Thoracic aorta (tissue), 2 donors: ENCODE results near the gene PIEZO2. TPM values are rescaled to one million over a fixed set of nuclear protein-coding genes. Genes with fewer than 3 reads are reported as not detected.

Experiments used
- ATAC-seq: fragments of 150-250 bp; one replicate; pipeline ENCODE4 v1.8.0; 2017; ENCODE audit warnings: low read depth; ENCODE audit not compliant: insufficient number of reproducible peaks, low FRiP score
- DNase-seq: peaks from one replicate; pipeline ENCODE4 v3.0.0-alpha.2; 2020; ENCODE audit warnings: low spot score
- H3K27ac ChIP-seq, 2 donors: fragments of 200-600 bp; sonication (generic); 1 replicate in 1 of 2; 2 replicates in 1 of 2; pipeline ENCODE4 v1.5.1; 2016; ENCODE audit warnings: mild to moderate bottlenecking in 2 of 2, moderate library complexity in 2 of 2
- H3K27me3 ChIP-seq: fragments of 200-600 bp; sonication (generic); replicated peaks from 2 replicates; pipeline ENCODE4 v1.6.0; 2016; ENCODE audit warnings: mild to moderate bottlenecking; ENCODE audit not compliant: insufficient read depth
- H3K36me3 ChIP-seq: fragments of 200-600 bp; sonication (generic); one replicate; pipeline ENCODE4 v1.5.1; 2016
- H3K4me1 ChIP-seq, 2 donors: fragments of 200-600 bp; sonication (generic); 1 replicate in 1 of 2; 2 replicates in 1 of 2; pipeline versions ENCODE4 v1.5.1 to v1.6.0; 2016; ENCODE audit warnings: low read depth in 2 of 2, mild to moderate bottlenecking in 1 of 2; ENCODE audit not compliant: control insufficient read depth in 1 of 2
- H3K4me3 ChIP-seq: fragments of 200-600 bp; sonication (generic); 2 replicates; pipeline ENCODE4 v1.5.1; 2016; ENCODE audit warnings: mild to moderate bottlenecking
- H3K9me3 ChIP-seq: fragments of 200-600 bp; sonication (generic); 2 replicates; pipeline ENCODE4 v1.5.1; 2016
- total RNA-seq, 2 donors: library from RNA; depleted of rRNA; stranded (reverse); fragments of >200 nt; gene quantifications; one replicate each; pipeline versions ENCODE4 v1.1.0 to v1.2.3, GENCODE V29; 2016
- TF ChIP-seq, protein P1 (sequence below): fragments of 200-600 bp; sonication (generic); IDR thresholded peaks from one replicate; pipeline ENCODE4 v1.5.1; 2019; ENCODE audit warnings: antibody characterized with exemption

Gene PIEZO2
- total RNA-seq, 2 donors from 2014 or later = 8.3 to 10.3 TPM

DNA sequence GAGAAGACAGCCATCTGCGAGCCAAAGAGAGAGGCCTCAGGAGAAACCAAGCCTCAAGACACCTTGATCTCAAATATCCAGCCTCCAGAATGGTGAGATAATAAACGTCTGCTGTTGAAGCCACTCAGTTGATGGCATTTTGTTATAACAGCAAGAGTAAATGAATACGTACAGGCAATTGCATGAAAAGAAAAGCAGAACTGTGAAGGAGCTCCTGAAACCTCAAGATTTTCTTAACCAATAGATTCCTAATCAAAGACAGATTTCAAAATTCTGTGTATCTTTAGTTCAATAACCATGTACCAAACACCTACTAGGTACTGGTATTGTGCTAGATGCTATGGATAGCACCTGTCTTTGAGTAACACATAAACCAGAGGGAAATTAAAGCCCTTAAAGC lies 139.5 kb downstream of the PIEZO2 start:
- ATAC-seq (no peak), DNase-seq (no peak)
- TF ChIP-seq, protein P1, sequence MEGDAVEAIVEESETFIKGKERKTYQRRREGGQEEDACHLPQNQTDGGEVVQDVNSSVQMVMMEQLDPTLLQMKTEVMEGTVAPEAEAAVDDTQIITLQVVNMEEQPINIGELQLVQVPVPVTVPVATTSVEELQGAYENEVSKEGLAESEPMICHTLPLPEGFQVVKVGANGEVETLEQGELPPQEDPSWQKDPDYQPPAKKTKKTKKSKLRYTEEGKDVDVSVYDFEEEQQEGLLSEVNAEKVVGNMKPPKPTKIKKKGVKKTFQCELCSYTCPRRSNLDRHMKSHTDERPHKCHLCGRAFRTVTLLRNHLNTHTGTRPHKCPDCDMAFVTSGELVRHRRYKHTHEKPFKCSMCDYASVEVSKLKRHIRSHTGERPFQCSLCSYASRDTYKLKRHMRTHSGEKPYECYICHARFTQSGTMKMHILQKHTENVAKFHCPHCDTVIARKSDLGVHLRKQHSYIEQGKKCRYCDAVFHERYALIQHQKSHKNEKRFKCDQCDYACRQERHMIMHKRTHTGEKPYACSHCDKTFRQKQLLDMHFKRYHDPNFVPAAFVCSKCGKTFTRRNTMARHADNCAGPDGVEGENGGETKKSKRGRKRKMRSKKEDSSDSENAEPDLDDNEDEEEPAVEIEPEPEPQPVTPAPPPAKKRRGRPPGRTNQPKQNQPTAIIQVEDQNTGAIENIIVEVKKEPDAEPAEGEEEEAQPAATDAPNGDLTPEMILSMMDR = no peak
- no peak overlapping the region for H3K27ac ChIP-seq
- no peaks in the 10 kb centered on the region for H3K4me1 ChIP-seq
- no peak overlapping the region for H3K4me3 ChIP-seq
- no peaks in the 10 kb centered on the region for H3K27me3 ChIP-seq
- no peaks in the 10 kb centered on the region for H3K36me3 ChIP-seq
- no peaks in the 10 kb centered on the region for H3K9me3 ChIP-seq

DNA sequence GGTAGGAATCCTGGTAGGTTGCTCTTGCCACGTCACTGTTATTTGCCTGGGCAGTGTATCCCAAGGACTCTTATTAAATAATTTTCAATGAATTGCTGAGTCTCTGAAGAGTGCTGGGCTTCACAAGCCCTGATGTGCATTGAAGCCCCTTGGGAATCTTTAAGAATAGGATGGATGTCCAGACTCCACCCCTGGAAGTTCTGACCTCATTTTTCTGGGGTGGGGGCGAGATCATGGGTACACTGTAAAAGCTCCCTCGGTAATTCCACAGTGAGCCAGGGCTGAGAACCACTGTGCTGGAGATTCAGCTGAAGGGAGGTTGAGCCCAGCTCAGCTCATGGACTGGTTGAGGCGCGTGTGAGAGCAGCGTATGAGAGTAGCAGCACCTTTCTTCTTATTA lies 140.2 kb downstream of the PIEZO2 start:
- no peak overlapping the region for H3K4me3 ChIP-seq
- no peak overlapping the region for H3K27ac ChIP-seq
- no peaks in the 10 kb centered on the region for H3K36me3 ChIP-seq
- no peaks in the 10 kb centered on the region for H3K4me1 ChIP-seq
- TF ChIP-seq, protein P1 = no peak
- DNase-seq = no peak
- H3K27me3 ChIP-seq = no peaks in the 10 kb centered on the region
- no peak for ATAC-seq
- H3K9me3 ChIP-seq = no peaks in the 10 kb centered on the region

DNA sequence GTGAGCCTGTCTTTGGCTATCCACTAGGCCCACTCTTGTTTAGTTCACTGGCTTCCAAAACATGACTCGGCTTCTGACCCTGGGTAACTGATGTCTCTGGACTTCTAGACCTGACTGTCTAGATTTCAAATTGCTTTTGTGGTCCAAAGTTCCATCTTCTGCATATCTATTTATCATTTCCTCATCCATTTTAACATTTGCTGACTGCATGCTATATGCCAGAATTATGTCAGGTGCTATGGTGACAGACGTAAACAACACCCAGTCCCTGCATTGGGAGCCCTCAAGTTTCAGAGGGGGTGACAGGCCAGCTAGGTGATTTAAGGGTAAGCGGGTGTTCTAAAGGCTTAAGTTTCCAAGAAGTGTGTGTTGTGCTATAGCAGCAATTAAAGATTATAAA lies 140.9 kb downstream of the PIEZO2 start:
- no peak overlapping the region for H3K4me3 ChIP-seq
- H3K36me3 ChIP-seq = no peaks in the 10 kb centered on the region
- ATAC-seq (no peak), DNase-seq (no peak)
- TF ChIP-seq, protein P1 = no peak
- H3K9me3 ChIP-seq = no peaks in the 10 kb centered on the region
- no peak overlapping the region for H3K27ac ChIP-seq
- H3K4me1 ChIP-seq = no peaks in the 10 kb centered on the region
- no peaks in the 10 kb centered on the region for H3K27me3 ChIP-seq

DNA sequence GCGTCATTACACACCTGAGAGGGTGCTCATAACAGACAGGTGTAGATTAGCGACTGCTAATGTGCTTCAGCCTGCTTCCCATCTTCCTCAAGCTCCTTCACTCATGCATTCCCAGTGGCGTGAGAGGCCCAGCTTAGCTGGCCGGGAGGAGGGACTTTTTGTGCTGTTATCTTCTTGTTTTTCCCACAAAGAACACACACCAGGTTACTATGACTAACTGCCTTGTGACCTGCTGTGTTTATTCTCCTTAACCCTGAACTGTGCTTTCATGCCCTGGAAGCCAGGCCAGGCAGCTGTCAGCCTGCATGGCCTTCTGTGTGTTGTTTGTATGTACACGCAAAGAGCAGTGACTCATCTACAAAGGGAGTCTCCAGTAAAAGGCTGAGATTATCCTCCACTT lies 143.8 kb downstream of the PIEZO2 start:
- H3K9me3 ChIP-seq = no peaks in the 10 kb centered on the region
- ATAC-seq (no peak), DNase-seq (no peak)
- no peaks in the 10 kb centered on the region for H3K36me3 ChIP-seq
- TF ChIP-seq, protein P1 = no peak
- no peak overlapping the region for H3K4me3 ChIP-seq
- no peaks in the 10 kb centered on the region for H3K4me1 ChIP-seq
- no peak overlapping the region for H3K27ac ChIP-seq
- H3K27me3 ChIP-seq = no peaks in the 10 kb centered on the region

DNA sequence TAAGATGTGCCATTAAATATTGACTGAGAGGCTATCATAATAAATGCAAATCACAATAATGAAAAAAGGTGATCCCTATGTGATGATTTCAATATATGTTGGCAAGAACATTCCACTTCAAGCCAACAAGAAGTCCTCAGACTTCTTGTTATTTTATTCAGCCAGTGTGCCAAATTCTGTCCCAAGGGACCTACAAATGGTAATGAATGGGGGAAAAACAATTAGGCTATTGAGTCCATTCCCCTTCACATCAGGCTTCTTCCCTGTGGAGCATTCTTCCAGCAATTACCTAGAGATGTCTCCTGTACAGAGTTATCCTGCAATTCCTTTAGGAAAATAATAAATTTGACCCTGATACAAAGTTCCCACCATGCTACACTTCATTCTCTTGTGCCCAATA lies 144.4 kb downstream of the PIEZO2 start:
- no peak overlapping the region for H3K4me3 ChIP-seq
- H3K27ac ChIP-seq = no peak overlapping the region
- H3K9me3 ChIP-seq = no peaks in the 10 kb centered on the region
- no peak for ATAC-seq
- no peak for DNase-seq
- TF ChIP-seq, protein P1 = no peak
- H3K27me3 ChIP-seq = no peaks in the 10 kb centered on the region
- no peaks in the 10 kb centered on the region for H3K4me1 ChIP-seq
- no peaks in the 10 kb centered on the region for H3K36me3 ChIP-seq
